ENCODE measurements around the gene ZNF771.
"Not testable (repeated sequence)": the region's sequence is repeated elsewhere in the genome, so short reads cannot be mapped to it uniquely, and the experiment has no call there.

The ZNF771 gene

GRCh38 chr16:30438835-30439234 lies 31.4 kb downstream of the ZNF771 start:
- DNase-seq = no peak

GRCh38 chr16:30439720-30440348 lies 32.4 kb downstream of the ZNF771 start:
- no peak for DNase-seq

GRCh38 chr16:30443631-30444030 lies 36.2 kb downstream of the ZNF771 start:
- DNase-seq = no peak

- no peak for DNase-seq
These were observed 37.1 kb downstream of the ZNF771 start for GRCh38 chr16:30444231-30445148.

- no peak for DNase-seq
These were observed 37.7 kb downstream of the ZNF771 start for GRCh38 chr16:30445149-30445407.

- peak; percentile 96 for DNase-seq
These were observed 38.2 kb downstream of the ZNF771 start, which contains the start of gene SEPHS2 for GRCh38 chr16:30445408-30446202. SEPHS2 (minus strand) TSS chr16:30445874; CDS start chr16:30445727, 147 bp downstream.

- no peak for DNase-seq
These were observed 38.8 kb downstream of the ZNF771 start for GRCh38 chr16:30446203-30446595.

GRCh38 chr16:30447512-30448226 lies 40.3 kb downstream of the ZNF771 start:
- DNase-seq = no peak

- DNase-seq = no peak
These were observed 41.7 kb downstream of the ZNF771 start for GRCh38 chr16:30449116-30449435.

- DNase-seq = not testable (repeated sequence)
These were observed 45.5 kb downstream of the ZNF771 start for GRCh38 chr16:30452709-30453580.

- DNase-seq = no peak
These were observed 48.9 kb downstream of the ZNF771 start for GRCh38 chr16:30456302-30456701.

GRCh38 chr16:30457256-30457655 lies 49.9 kb downstream of the ZNF771 start:
- DNase-seq = no peak

GRCh38 chr16:30457743-30458560 lies 50.5 kb downstream of the ZNF771 start:
- no peak for DNase-seq

GRCh38 chr16:30458561-30459394 lies 51.4 kb downstream of the ZNF771 start:
- peak; percentile 87 for DNase-seq

GRCh38 chr16:30459456-30459855 lies 52.0 kb downstream of the ZNF771 start:
- no peak for DNase-seq

GRCh38 chr16:30461426-30461825 lies 54.0 kb downstream of the ZNF771 start:
- not testable (repeated sequence) for DNase-seq

GRCh38 chr16:30464078-30464477 lies 56.7 kb downstream of the ZNF771 start:
- DNase-seq = no peak
